ENCODE data around the gene STAT3. TPM values are rescaled to one million over a fixed set of nuclear protein-coding genes. Genes with fewer than 3 reads are reported as not detected.

Gene STAT3
- total and polyA plus RNA-seq, 2 experiments from 2014 or later = 84.1 to 112 TPM

- no peak overlapping the region for H3K4me3 ChIP-seq
- H4K20me1 ChIP-seq (ENCODE audit: insufficient read depth) = no peaks in the 10 kb centered on the region
- H3K9me3 ChIP-seq (ENCODE audit: low read depth) = no peaks in the 10 kb centered on the region
- no peaks in the 10 kb centered on the region for H3K36me3 ChIP-seq (ENCODE audit: low read depth)
- no peaks in the 10 kb centered on the region for H3K27me3 ChIP-seq (replicated peaks; ENCODE audit: insufficient read depth)
- H3K79me2 ChIP-seq (ENCODE audit: insufficient read depth) = no peaks in the 10 kb centered on the region
- H3K9ac ChIP-seq = no peak overlapping the region
- H2AFZ ChIP-seq = no peak overlapping the region
- no peaks in the 10 kb centered on the region for H3K9me2 ChIP-seq (ENCODE audit: insufficient read depth)
- TF ChIP-seq EZH2 (IDR thresholded peaks at IDR 0.05; ENCODE audit: insufficient read depth, poor library complexity, severe bottlenecking) = no peak
- TF ChIP-seq EZH2phosphoT487 (IDR thresholded peaks at IDR 0.05; ENCODE audit: insufficient read depth, low read depth) = no peak
- H3K27ac ChIP-seq = no peak overlapping the region
- WGBS, 2 experiments (ENCODE audit: low coverage in 1 of 2, low lambda C conversion rate in 2 of 2, missing lambda C conversion rate in 2 of 2) = 87 to 92% methylated on average over 9 of the region's 9 CpGs
- peaks cover 11% of the 10 kb centered on the region for H3K4me1 ChIP-seq (ENCODE audit: insufficient read depth)
- no peak overlapping the region for H3K4me2 ChIP-seq (ENCODE audit: unreplicated experiment)
- no peak for DNase-seq
- in situ Hi-C loops (cut with MboI) = no loop called here
- no peaks in the 10 kb centered on the region for H3F3A ChIP-seq (ENCODE audit: insufficient read depth)
Measured at GRCh38 chr17:42289611-42290181, 98.5 kb downstream of the STAT3 start.

DNA sequence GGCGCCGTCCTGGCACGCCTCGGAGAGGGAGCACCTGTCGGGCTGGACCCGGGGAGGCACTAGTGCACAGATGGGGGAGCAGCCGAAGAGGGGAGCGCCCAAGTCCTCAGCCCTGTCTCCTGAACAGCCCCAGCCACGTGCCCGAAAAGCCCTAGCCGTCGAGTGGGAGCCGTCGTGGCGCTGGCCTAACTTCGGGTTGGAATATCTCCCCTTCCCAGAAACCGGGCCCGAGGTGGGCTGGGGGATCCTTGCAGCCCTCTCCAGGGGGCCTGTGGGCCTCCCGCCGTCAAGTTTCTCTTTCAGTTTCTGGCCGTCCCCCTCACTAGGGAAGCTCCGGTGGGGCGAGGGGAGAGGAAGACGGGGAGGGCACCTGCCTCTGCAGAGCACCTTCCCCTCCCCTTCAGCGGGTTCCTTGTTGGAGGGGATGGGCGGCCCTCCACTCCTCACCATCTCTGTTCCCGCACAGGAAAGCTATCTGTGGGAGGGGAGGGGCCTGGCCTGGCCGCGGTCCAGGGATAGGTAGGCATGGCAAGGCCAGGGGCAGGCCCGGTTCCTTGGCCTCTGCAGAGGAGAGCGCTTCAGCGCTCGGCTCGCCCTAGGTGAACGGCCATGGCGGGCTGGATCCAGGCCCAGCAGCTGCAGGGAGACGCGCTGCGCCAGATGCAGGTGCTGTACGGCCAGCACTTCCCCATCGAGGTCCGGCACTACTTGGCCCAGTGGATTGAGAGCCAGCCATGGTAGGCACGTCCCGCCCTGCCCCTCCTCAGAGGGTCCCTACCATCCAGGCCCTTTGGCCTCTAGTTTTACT is 99.2 kb downstream of the STAT3 start:
- no peaks in the 10 kb centered on the region for H3K27me3 ChIP-seq (replicated peaks; ENCODE audit: insufficient read depth)
- H3K9me3 ChIP-seq (ENCODE audit: low read depth) = no peaks in the 10 kb centered on the region
- H4K20me1 ChIP-seq (ENCODE audit: insufficient read depth) = no peaks in the 10 kb centered on the region
- H3K9ac ChIP-seq = peak overlapping the region; percentile 73
- in situ Hi-C loops (cut with MboI) = no loop called here
- no peak for DNase-seq
- TF ChIP-seq EZH2phosphoT487 (IDR thresholded peaks at IDR 0.05; ENCODE audit: insufficient read depth, low read depth) (no peak), EZH2 (IDR thresholded peaks at IDR 0.05; ENCODE audit: insufficient read depth, poor library complexity, severe bottlenecking) (no peak)
- H3K4me2 ChIP-seq (ENCODE audit: unreplicated experiment) = peak overlapping the region; percentile 87
- H2AFZ ChIP-seq = peak overlapping the region; percentile 81
- H3K27ac ChIP-seq = no peak overlapping the region
- peak overlapping the region; percentile 76 for H3K4me3 ChIP-seq
- H3K4me1 ChIP-seq (ENCODE audit: insufficient read depth) = peaks cover 11% of the 10 kb centered on the region
- H3K9me2 ChIP-seq (ENCODE audit: insufficient read depth) = no peaks in the 10 kb centered on the region
- H3K36me3 ChIP-seq (ENCODE audit: low read depth) = no peaks in the 10 kb centered on the region
- H3K79me2 ChIP-seq (ENCODE audit: insufficient read depth) = no peaks in the 10 kb centered on the region
- H3F3A ChIP-seq (ENCODE audit: insufficient read depth) = no peaks in the 10 kb centered on the region
- WGBS, 2 experiments (ENCODE audit: low coverage in 1 of 2, low lambda C conversion rate in 2 of 2, missing lambda C conversion rate in 2 of 2) = 67 to 75% methylated on average over 33 to 44 of the region's 44 CpGs

- no peaks in the 10 kb centered on the region for H3F3A ChIP-seq (ENCODE audit: insufficient read depth)
- no peaks in the 10 kb centered on the region for H3K36me3 ChIP-seq (ENCODE audit: low read depth)
- peak within 1 kb of the TSS; percentile 76 for H3K4me3 ChIP-seq
- no peak for TF ChIP-seq EZH2 (IDR thresholded peaks at IDR 0.05; ENCODE audit: insufficient read depth, poor library complexity, severe bottlenecking)
- TF ChIP-seq EZH2phosphoT487 (IDR thresholded peaks at IDR 0.05; ENCODE audit: insufficient read depth, low read depth) = no peak
- H3K4me2 ChIP-seq (ENCODE audit: unreplicated experiment) = peak within 1 kb of the TSS; percentile 87
- 2 to 3% methylated on average over 61 to 86 of the region's 88 CpGs for WGBS, 2 experiments (ENCODE audit: low coverage in 1 of 2, low lambda C conversion rate in 2 of 2, missing lambda C conversion rate in 2 of 2)
- H2AFZ ChIP-seq = peak within 1 kb of the TSS; percentile 81
- H3K27me3 ChIP-seq (replicated peaks; ENCODE audit: insufficient read depth) = no peaks in the 10 kb centered on the region
- H3K9ac ChIP-seq = peak within 1 kb of the TSS; percentile 73
- peak; percentile 93 for DNase-seq
- no peaks in the 10 kb centered on the region for H4K20me1 ChIP-seq (ENCODE audit: insufficient read depth)
- H3K9me3 ChIP-seq (ENCODE audit: low read depth) = no peaks in the 10 kb centered on the region
- H3K79me2 ChIP-seq (ENCODE audit: insufficient read depth) = no peaks in the 10 kb centered on the region
- peak within 1 kb of the TSS; percentile 44 for H3K27ac ChIP-seq
- no peaks in the 10 kb centered on the region for H3K9me2 ChIP-seq (ENCODE audit: insufficient read depth)
- in situ Hi-C loops (cut with MboI) = no loop called here
- H3K4me1 ChIP-seq (ENCODE audit: insufficient read depth) = peaks cover 11% of the 10 kb centered on the region
Measured at GRCh38 chr17:42287977-42288802, 100.1 kb downstream of the STAT3 start, which contains the start of gene STAT5A. STAT5A (plus strand) TSS chr17:42288498; CDS start chr17:42289412, 914 bp downstream.

DNA sequence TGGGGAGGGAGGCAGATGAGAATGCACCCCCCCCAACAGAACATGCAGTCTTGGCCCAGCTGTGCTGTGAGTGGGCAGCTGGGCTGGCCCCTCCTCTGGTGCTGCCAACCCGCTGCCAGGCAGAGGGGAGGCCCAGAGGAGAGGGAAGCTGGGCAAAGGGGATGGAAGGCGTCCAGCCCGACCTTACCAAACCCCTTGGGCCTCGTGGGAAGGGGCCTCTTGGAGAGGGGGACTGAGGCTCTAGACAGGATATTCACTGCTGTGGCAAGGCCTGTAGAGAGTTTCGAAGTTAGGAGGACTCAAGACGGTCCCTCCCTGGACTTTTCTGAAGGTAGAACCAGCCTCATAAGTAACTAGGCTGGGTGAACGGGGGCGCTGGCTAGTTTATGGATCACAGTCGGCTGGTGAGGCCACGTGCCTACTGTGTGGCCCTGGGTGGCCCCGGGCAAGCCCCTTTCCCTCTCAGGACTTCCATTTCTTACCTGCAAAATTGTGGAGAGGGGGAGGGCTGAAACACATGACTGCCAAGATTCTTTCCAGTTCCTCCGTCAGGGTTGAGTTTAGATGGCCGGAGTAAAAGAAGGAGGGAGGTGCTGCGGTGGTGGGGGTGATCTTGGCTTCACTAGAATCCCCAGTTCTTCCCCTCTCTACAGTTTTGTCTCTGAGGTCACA is 100.8 kb downstream of the STAT3 start:
- no peaks in the 10 kb centered on the region for H3K9me3 ChIP-seq (ENCODE audit: low read depth)
- H3K9ac ChIP-seq = peak overlapping the region; percentile 73
- peaks cover 11% of the 10 kb centered on the region for H3K4me1 ChIP-seq (ENCODE audit: insufficient read depth)
- WGBS, 2 experiments (ENCODE audit: low coverage in 1 of 2, low lambda C conversion rate in 2 of 2, missing lambda C conversion rate in 2 of 2) = 9 to 17% methylated on average over 14 of the region's 14 CpGs
- no peaks in the 10 kb centered on the region for H3K27me3 ChIP-seq (replicated peaks; ENCODE audit: insufficient read depth)
- H3F3A ChIP-seq (ENCODE audit: insufficient read depth) = no peaks in the 10 kb centered on the region
- H3K36me3 ChIP-seq (ENCODE audit: low read depth) = no peaks in the 10 kb centered on the region
- no peaks in the 10 kb centered on the region for H4K20me1 ChIP-seq (ENCODE audit: insufficient read depth)
- peak overlapping the region; percentile 76 for H3K4me3 ChIP-seq
- no peaks in the 10 kb centered on the region for H3K79me2 ChIP-seq (ENCODE audit: insufficient read depth)
- H3K9me2 ChIP-seq (ENCODE audit: insufficient read depth) = no peaks in the 10 kb centered on the region
- in situ Hi-C loops (cut with MboI) = no loop called here
- peak overlapping the region; percentile 87 for H3K4me2 ChIP-seq (ENCODE audit: unreplicated experiment)
- peak overlapping the region; percentile 81 for H2AFZ ChIP-seq
- peak; percentile 66 for DNase-seq
- H3K27ac ChIP-seq = peak overlapping the region; percentile 44
- TF ChIP-seq EZH2phosphoT487 (IDR thresholded peaks at IDR 0.05; ENCODE audit: insufficient read depth, low read depth) = no peak
- TF ChIP-seq EZH2 (IDR thresholded peaks at IDR 0.05; ENCODE audit: insufficient read depth, poor library complexity, severe bottlenecking) = no peak
